Gastroesophageal sphincter (tissue), 2 donors: ENCODE measurements around the gene ARHGEF9.
"Not testable (repeated sequence)": the region's sequence is repeated elsewhere in the genome, so short reads cannot be mapped to it uniquely, and the experiment has no call there.

Source experiments
- EP300 ChIP-seq: sonication (generic); formaldehyde crosslinking; IDR thresholded peaks from one replicate; pipeline ENCODE4 v1.6.1; 2017; ENCODE audit warnings: antibody characterized with exemption, mild to moderate bottlenecking
- POLR2A ChIP-seq, 2 donors: fragments of 450-650 bp; IDR thresholded peaks; one replicate each; pipeline ENCODE4 v1.6.1; 2017; ENCODE audit warnings: antibody characterized with exemption in 2 of 2, mild to moderate bottlenecking in 2 of 2, moderate library complexity in 1 of 2

- TF ChIP-seq EP300; POLR2A (IDR thresholded peaks at IDR 0.05): not testable (repeated sequence)
These were observed 139.3 kb downstream of the ARHGEF9 start for GRCh38 chrX:63645748-63646147.
